NCI-H446 (cell line): Measurements from ENCODE around the gene CCDC30.
"Not testable (repeated sequence)": the region's sequence is repeated elsewhere in the genome, so short reads cannot be mapped to it uniquely, and the experiment has no call there.

ENCODE experiments used
- DNase-seq, 2 experiments: peaks; one replicate each; lab custom pipeline; 2025; lab: John Stamatoyannopoulos, UW

Gene CCDC30

GRCh38 chr1:42529724-42530181 lies 66.7 kb downstream of the CCDC30 start:
- no peak for DNase-seq

- DNase-seq, result no peak
Measured at GRCh38 chr1:42531043-42531442, 68.0 kb downstream of the CCDC30 start.

- DNase-seq, result no peak
Measured at GRCh38 chr1:42533101-42533863, 70.2 kb downstream of the CCDC30 start.

- no peak for DNase-seq
Measured at GRCh38 chr1:42541104-42541503, 78.0 kb downstream of the CCDC30 start.

- DNase-seq, result no peak
Measured at GRCh38 chr1:42551180-42551579, 88.1 kb downstream of the CCDC30 start.

GRCh38 chr1:42551590-42551989 lies 88.5 kb downstream of the CCDC30 start:
- DNase-seq, result no peak

- no peak for DNase-seq
Measured at GRCh38 chr1:42552636-42553035, 89.5 kb downstream of the CCDC30 start.

GRCh38 chr1:42557230-42557851 lies 94.3 kb downstream of the CCDC30 start:
- DNase-seq, result no peak

GRCh38 chr1:42567038-42567437 lies 104.0 kb downstream of the CCDC30 start:
- no peak for DNase-seq

- no peak for DNase-seq
Measured at GRCh38 chr1:42576935-42577334, 113.8 kb downstream of the CCDC30 start.

- DNase-seq, result no peak
Measured at GRCh38 chr1:42586016-42586415, 122.9 kb downstream of the CCDC30 start.

GRCh38 chr1:42587753-42588152 lies 124.7 kb downstream of the CCDC30 start:
- DNase-seq, result no peak

- DNase-seq, result no peak
Measured at GRCh38 chr1:42592811-42593210, 129.7 kb downstream of the CCDC30 start.

GRCh38 chr1:42593486-42594100 lies 130.5 kb downstream of the CCDC30 start:
- DNase-seq, result no peak

GRCh38 chr1:42601472-42601871 lies 138.4 kb downstream of the CCDC30 start:
- DNase-seq, result no peak

GRCh38 chr1:42613803-42614131 lies 150.7 kb downstream of the CCDC30 start:
- no peak for DNase-seq

GRCh38 chr1:42618866-42619265 lies 155.8 kb downstream of the CCDC30 start:
- DNase-seq, result no peak

GRCh38 chr1:42620307-42620706 lies 157.2 kb downstream of the CCDC30 start:
- no peak for DNase-seq

- DNase-seq, result not testable (repeated sequence)
Measured at GRCh38 chr1:42621180-42621579, 158.1 kb downstream of the CCDC30 start.

- not testable (repeated sequence) for DNase-seq
Measured at GRCh38 chr1:42627205-42627604, 164.1 kb downstream of the CCDC30 start.

- DNase-seq, result no peak
Measured at GRCh38 chr1:42639116-42639515, 176.0 kb downstream of the CCDC30 start.

- DNase-seq, result no peak
Measured at GRCh38 chr1:42646056-42646455, 183.0 kb downstream of the CCDC30 start.

- no peak for DNase-seq
Measured at GRCh38 chr1:42657201-42657600, 194.1 kb downstream of the CCDC30 start.
